CD4-positive, alpha-beta T cell treated with Interleukin-1 beta for 1 hour (primary cell): ENCODE measurements around the gene SLC30A7.

Experiments
- DNase-seq, 2 donors: peaks; one replicate each; pipeline ENCODE4 v3.0.0-alpha.2; 2020 to 2022

Gene SLC30A7

DNA sequence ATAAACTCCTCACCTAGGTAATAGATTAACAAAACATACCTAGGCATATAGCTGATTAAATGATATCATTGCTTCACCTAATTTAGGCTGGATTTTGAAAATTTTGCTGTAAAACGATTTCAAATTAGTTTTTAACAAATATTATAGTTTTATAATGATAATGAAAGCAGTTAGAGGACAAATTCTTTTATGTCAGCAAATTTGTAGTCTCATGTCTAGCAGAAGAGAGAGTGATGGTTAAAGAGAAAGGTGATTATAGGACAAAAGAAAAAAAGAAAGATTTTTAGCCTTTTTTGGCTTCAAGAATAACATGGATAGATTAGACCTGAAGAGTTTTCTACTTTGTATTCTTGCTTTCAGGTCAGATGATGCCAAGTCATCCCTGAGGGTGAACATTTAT lies 133.3 kb downstream of the SLC30A7 start:
- DNase-seq: no peak

GRCh38 chr1:101030881-101031280 lies 135.0 kb downstream of the SLC30A7 start:
- DNase-seq: no peak
